ENCODE results near the gene UBE2G2. TPM values are rescaled to one million over a fixed set of nuclear protein-coding genes. Genes with fewer than 3 reads are reported as not detected.
A peak's percentile ranks its signal among the peaks of the same experiment; 100 is the strongest.
"Not testable (repeated sequence)": the region's sequence is repeated elsewhere in the genome, so short reads cannot be mapped to it uniquely, and the experiment has no call there.

UBE2G2 gene
- polyA plus RNA-seq, 1 donor: 140 TPM

DNA sequence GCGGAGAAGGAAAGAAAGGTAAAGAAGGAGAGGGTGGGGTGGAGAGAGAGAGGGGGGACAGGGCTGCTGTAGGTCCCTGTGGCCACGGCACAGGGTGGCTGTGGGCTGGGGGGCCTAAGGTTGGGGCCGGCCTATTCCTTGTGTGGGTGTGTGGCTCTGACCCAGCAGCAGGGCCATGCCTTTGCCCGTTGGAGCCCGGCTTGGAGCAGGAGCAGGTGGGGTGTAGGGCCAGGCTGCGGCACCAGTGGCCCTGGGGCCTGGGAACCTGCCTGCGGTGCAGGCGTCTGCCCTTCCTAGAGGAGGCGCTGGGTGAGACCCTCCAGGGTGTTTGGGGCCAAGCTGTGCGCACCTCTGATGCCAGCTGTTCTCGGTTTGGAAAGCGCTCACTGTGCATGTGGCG lies 35.9 kb upstream of the UBE2G2 start:
- no peak for DNase-seq

GRCh38 chr21:44836666-44837471 lies 35.2 kb upstream of the UBE2G2 start:
- no peak for DNase-seq

- no peak for DNase-seq
These were observed 34.7 kb upstream of the UBE2G2 start for GRCh38 chr21:44836349-44836665.

GRCh38 chr21:44835647-44835973 lies 34.0 kb upstream of the UBE2G2 start:
- DNase-seq: no peak

- DNase-seq: no peak
These were observed 33.5 kb upstream of the UBE2G2 start for GRCh38 chr21:44834951-44835646.

GRCh38 chr21:44834231-44834950 lies 32.8 kb upstream of the UBE2G2 start:
- no peak for DNase-seq

GRCh38 chr21:44833663-44834062 lies 32.0 kb upstream of the UBE2G2 start:
- no peak for DNase-seq

- not testable (repeated sequence) for DNase-seq
These were observed 31.1 kb upstream of the UBE2G2 start for GRCh38 chr21:44832516-44833255.

DNA sequence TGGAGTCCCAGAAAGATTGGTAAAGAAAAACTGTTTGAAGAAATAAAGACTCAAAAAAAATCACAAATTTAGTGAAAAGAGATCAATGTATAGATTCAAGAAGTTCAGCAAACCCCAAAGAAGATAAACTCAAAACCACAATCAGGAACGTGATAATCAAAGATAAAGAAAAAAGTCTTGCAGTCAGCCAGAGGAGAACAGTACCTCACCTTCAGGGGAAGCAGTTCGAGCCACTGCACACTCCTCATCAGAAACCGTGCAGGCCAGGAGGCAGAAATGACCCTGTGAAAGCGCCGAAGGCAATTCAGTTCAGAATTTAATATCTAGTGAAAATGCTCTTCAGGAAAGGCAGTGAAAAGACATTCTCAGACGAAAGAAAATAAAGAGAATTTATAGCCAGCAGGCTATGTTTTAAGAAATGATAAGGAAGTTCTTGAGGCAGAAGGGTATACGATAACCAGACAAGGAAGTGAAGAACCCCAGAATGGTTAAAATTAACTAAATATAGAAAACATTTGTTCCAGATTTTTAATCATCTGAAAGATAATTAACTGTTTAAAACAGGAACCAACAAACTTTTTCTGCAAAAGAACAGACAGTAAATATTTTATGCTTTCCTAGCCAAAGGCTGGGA lies 29.7 kb upstream of the UBE2G2 start:
- DNase-seq: no peak

GRCh38 chr21:44829507-44830092 lies 28.0 kb upstream of the UBE2G2 start:
- no peak for DNase-seq

- no peak for DNase-seq
These were observed 26.9 kb upstream of the UBE2G2 start for GRCh38 chr21:44828362-44829056.

- no peak for DNase-seq
These were observed 21.6 kb upstream of the UBE2G2 start for GRCh38 chr21:44823179-44823660.

DNA sequence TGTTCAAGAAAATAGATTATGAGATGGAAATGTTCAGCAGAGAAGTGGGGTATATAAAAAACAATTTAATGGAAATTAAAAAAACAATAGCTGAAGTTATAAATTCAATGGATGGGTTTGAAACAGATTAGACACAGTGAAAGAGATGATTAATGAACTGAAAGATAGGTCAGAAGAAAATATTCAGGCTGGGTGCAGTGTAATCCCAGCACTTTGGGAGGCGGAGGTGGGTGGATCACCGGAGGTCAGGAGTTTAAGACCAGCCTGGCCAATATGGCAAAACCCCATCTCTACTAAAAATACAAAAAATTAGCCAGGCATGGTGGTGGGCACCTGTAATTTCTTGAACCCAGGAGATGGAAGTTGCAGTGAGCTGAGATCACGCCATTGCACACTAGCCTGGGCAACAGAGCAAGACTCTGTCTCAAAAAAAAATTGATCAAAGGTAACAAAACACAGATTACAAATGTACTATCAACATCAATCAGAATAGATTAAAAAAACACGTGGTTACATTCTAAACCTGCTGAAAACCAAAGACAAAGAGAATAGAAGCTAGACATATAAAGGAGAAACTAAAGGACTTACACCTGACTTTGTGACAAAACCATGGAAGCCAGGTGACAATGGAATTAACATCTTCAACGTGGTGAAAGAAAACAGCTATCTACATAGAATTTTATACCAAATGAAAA lies 21.0 kb upstream of the UBE2G2 start:
- DNase-seq: no peak

DNA sequence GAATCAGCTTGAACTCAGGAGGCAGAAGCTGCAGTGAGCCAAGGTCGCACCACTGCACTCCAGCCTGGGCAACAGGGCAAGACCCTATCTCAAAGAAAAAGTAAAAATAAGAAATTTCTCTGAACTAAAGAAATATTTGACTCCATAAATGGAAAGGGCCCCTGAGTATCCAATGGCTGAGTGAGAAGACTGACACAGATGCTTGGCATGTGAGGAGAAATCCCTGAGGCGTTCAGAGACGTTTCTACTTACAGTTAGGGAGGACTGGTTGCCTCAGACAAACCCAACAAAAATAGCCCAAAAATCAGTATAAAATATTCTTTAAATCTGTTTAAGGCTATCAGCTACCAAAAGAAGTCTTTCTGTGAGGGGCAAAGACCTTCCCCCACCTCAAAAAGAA lies 19.2 kb upstream of the UBE2G2 start:
- no peak for DNase-seq

DNA sequence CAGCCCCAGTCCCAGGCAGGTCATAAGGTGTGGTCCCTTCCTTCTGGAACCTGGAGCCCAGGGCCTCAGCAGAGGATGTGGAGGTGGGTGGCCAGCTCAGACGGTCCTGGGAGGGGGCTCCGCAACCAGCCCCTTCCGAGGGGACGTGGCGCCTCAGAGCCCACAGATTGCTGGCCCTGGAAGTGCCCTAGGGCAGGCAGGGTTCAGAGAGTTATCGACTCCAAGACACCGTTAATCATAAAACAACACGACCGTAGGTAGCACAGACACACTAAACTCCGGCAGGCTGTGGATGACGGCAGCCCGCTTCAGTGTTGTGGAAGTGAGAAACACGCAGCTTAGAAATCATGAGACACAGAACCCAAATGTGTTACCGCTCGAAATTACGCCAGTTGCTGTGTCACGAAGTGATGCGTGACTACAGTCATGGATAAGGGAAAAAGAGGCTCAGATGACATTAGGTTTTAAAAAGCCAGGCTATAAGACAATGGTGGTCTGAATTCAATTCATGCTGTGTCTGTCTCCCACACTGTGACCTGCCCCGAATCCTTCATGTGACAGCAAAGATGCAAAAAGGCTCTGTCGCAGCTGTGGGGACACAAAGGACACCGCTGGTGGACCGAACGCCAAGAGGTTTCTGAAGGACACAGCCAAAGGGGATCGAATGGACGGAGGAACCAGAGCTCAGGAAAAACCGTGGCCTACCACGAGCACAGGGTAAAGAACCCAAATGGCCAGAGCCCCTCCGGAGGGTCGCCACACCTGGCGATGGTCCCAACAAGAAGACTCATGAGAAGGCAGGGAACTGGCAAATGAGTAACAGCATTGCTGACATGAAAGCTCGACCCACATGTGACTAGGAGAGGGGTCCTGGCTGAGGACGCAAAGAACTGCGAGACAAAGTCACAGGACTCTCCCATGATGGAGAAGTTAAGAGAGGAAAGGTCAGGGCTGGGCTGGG lies 17.9 kb upstream of the UBE2G2 start:
- DNase-seq: no peak

DNA sequence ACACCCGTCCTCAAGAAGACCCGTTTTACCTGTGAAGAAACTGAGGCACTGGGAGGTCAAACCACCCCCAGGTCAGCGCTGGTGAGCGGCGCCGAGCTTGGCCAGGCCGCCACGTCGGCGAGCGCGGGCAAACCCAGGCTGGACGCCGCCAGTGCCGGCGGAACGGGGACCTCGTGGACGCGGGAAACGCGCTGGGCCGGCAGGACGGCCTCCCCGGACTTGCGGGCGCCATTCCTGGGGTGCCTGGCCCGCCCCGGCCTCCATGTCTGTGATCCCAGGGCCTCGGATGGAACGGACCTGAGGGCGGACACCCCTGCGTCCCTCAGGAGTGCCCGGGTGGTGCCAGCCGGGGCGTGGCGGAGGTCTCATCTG lies 17.0 kb upstream of the UBE2G2 start:
- no peak for DNase-seq

- DNase-seq: peak; percentile 77
These were observed 16.5 kb upstream of the UBE2G2 start, which contains the start of gene SUMO3 for GRCh38 chr21:44817914-44818639. Gene SUMO3, minus strand, starts transcription at chr21:44818062. Its CDS starts 94 bp downstream, at chr21:44817968.

- DNase-seq: peak; percentile 86
These were observed 15.9 kb upstream of the UBE2G2 start for GRCh38 chr21:44817506-44817880.

All from left kidney (tissue), 2 donors.